Bronchial epithelial cell (primary cell): ENCODE results near the gene FBXO27. TPM values are rescaled to one million over a fixed set of nuclear protein-coding genes. Genes with fewer than 3 reads are reported as not detected.

Experiments
- DNase-seq: peaks from one replicate; pipeline ENCODE4 v3.0.0-alpha.2; 2010; ENCODE audit warnings: low read depth
- FAIRE-seq: peaks from 2 replicates; lab custom pipeline; 2011; peaks lifted over from hg19 to GRCh38; lab: Jason Lieb, UNC
- H3K27me3 ChIP-seq: 2 replicates; pipeline ENCODE4 v1.5.1; 2011; ENCODE audit warnings: low read length; ENCODE audit not compliant: control insufficient read depth, insufficient read depth
- H3K36me3 ChIP-seq: 2 replicates; pipeline ENCODE4 v1.5.1; 2011; ENCODE audit warnings: low read length; ENCODE audit not compliant: control insufficient read depth, insufficient read depth
- H3K4me3 ChIP-seq: 2 replicates; pipeline ENCODE4 v1.5.1; 2011; ENCODE audit warnings: mild to moderate bottlenecking, low read depth, low read length, control low read depth
- CTCF ChIP-seq: IDR thresholded peaks from 2 replicates; pipeline ENCODE4 v1.5.1; 2011; ENCODE audit warnings: mild to moderate bottlenecking, moderate library complexity, low read length, control low read depth, inconsistent platforms; ENCODE audit not compliant: insufficient read depth, severe bottlenecking
- total RNA-seq: library from RNA; depleted of rRNA; stranded (reverse); fragments of >200 nt; gene quantifications from 2 replicates; pipeline ENCODE4 v1.2.1, GENCODE V29; 2014

Gene FBXO27
- total RNA-seq, 1 donor from 2014 or later, result 5.3 TPM

GRCh38 chr19:39038098-39038497 lies 5.7 kb upstream of the FBXO27 start:
- FAIRE-seq, result no peak

GRCh38 chr19:39037194-39037593 lies 4.8 kb upstream of the FBXO27 start:
- no peaks in the 10 kb centered on the region for H3K36me3 ChIP-seq
- no peak for DNase-seq
- H3K27me3 ChIP-seq, result no peaks in the 10 kb centered on the region
- no peak for TF ChIP-seq CTCF
- no peak for FAIRE-seq
- no peak overlapping the region for H3K4me3 ChIP-seq

More at GRCh38 chr19:39038098-39038497, 5.7 kb upstream of the FBXO27 start:
- Histone ChIP-seq H3K4me3 (peak overlapping the region; percentile 12), H3K36me3 (no peaks in the 10 kb centered on the region), H3K27me3 (no peaks in the 10 kb centered on the region)
- peak; percentile 54 for TF ChIP-seq CTCF
- DNase-seq, result peak; percentile 67

- TF ChIP-seq CTCF, result no peak
- Histone ChIP-seq H3K4me3 (no peak overlapping the region), H3K27me3 (no peaks in the 10 kb centered on the region), H3K36me3 (no peaks in the 10 kb centered on the region)
- FAIRE-seq, result no peak
- DNase-seq, result no peak
These were observed 4.2 kb upstream of the FBXO27 start for GRCh38 chr19:39036581-39036980.

- H3K4me3 ChIP-seq, result peak overlapping the region; percentile 54
- FAIRE-seq, result no peak
- TF ChIP-seq CTCF, result no peak
- DNase-seq, result peak; percentile 87
- no peaks in the 10 kb centered on the region for H3K27me3 ChIP-seq
- no peaks in the 10 kb centered on the region for H3K36me3 ChIP-seq
These were observed 834 bp downstream of the FBXO27 start for GRCh38 chr19:39031368-39032062.

- no peaks in the 10 kb centered on the region for H3K27me3 ChIP-seq
- no peaks in the 10 kb centered on the region for H3K36me3 ChIP-seq
- peak overlapping the region; percentile 54 for H3K4me3 ChIP-seq
- DNase-seq (no peak), FAIRE-seq (no peak)
- TF ChIP-seq CTCF, result no peak
These were observed 1.4 kb downstream of the FBXO27 start for GRCh38 chr19:39030854-39031367.
